Lower leg skin (tissue), 3 donors: Measurements from ENCODE around the gene SAXO1.

ENCODE experiments used
- POLR2A ChIP-seq, 2 donors: fragments of 450-650 bp; IDR thresholded peaks; one replicate each; pipeline ENCODE4 v1.6.1; 2016 to 2017; ENCODE audit warnings: antibody characterized with exemption in 2 of 2, mild to moderate bottlenecking in 1 of 2, moderate library complexity in 1 of 2
- TF ChIP-seq, protein P1 (sequence below), 3 donors: fragments of 450-650 bp; IDR thresholded peaks; one replicate each; pipeline ENCODE4 v1.5.1; 2016; ENCODE audit warnings: antibody characterized with exemption in 3 of 3, mild to moderate bottlenecking in 3 of 3, moderate library complexity in 2 of 3

DNA sequence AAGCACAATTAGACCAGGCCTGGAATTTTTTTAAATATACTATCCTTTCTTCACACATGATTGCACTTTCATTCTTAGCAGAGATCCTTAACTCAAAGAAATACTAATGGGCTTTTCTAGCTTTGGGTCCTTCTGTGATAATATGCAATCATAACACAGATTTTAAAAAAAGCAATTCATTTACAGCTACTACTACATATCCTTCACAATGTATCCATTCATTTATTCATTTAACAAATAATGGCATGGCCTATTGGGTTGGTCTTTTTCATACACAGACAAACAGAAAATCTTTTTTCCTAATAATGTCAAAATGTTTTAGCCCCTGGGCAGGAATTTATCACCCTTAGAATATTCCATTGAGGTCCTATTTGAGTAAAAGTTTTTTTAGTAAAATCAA is 47.0 kb downstream of the SAXO1 start:
- TF ChIP-seq, protein P1, sequence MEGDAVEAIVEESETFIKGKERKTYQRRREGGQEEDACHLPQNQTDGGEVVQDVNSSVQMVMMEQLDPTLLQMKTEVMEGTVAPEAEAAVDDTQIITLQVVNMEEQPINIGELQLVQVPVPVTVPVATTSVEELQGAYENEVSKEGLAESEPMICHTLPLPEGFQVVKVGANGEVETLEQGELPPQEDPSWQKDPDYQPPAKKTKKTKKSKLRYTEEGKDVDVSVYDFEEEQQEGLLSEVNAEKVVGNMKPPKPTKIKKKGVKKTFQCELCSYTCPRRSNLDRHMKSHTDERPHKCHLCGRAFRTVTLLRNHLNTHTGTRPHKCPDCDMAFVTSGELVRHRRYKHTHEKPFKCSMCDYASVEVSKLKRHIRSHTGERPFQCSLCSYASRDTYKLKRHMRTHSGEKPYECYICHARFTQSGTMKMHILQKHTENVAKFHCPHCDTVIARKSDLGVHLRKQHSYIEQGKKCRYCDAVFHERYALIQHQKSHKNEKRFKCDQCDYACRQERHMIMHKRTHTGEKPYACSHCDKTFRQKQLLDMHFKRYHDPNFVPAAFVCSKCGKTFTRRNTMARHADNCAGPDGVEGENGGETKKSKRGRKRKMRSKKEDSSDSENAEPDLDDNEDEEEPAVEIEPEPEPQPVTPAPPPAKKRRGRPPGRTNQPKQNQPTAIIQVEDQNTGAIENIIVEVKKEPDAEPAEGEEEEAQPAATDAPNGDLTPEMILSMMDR (IDR thresholded peaks at IDR 0.05): no peak
- TF ChIP-seq POLR2A (IDR thresholded peaks at IDR 0.05): no peak
